GM21447 (cell line): ENCODE measurements around the gene CTNNA3.
"Not testable (repeated sequence)": the region's sequence is repeated elsewhere in the genome, so short reads cannot be mapped to it uniquely, and the experiment has no call there.

ENCODE experiments used
- ATAC-seq: cut with Tn5 transposase; IDR thresholded peaks from one replicate; pipeline ENCODE4 v1.9.1; 2021; ENCODE audit not compliant: unreplicated experiment

Gene CTNNA3

GRCh38 chr10:67519434-67519833 is 176.6 kb downstream of the CTNNA3 start:
- no peak for ATAC-seq

DNA sequence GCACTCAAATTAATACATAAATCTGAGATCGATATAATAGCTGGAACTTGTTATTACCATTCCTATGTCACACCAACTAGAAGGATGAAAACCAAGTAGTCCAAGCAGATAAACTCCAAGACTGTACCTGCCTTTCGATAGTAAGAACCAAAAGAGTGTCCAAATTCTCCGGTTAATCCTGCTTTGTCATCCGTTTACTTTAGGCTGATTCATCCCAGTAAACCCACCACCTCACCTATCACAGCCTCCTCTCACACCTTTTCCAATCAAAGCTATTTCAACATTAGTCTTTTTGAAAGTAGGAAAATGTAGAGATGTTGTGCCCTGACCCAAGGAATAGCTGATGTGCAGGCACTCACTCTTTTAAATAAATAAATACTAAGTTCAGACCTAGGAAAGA is 177.2 kb downstream of the CTNNA3 start:
- no peak for ATAC-seq

- no peak for ATAC-seq
Measured at GRCh38 chr10:67518043-67518442, 178.0 kb downstream of the CTNNA3 start.

DNA sequence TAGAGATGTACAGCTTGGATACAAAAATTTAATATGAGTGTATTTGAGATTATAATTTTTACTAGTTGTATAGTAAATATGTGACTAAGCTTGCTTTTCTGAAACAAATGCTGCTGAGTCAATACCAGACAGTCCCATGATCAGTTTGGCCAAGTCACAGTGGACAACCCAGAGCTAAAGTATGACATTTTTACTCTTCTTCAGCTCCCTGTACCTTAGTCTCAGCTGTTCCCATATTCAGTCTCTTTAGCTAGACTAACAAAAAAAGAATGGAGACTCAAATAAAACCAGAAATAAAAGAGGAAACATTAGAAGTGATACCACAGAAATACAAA is 189.3 kb downstream of the CTNNA3 start:
- no peak for ATAC-seq

DNA sequence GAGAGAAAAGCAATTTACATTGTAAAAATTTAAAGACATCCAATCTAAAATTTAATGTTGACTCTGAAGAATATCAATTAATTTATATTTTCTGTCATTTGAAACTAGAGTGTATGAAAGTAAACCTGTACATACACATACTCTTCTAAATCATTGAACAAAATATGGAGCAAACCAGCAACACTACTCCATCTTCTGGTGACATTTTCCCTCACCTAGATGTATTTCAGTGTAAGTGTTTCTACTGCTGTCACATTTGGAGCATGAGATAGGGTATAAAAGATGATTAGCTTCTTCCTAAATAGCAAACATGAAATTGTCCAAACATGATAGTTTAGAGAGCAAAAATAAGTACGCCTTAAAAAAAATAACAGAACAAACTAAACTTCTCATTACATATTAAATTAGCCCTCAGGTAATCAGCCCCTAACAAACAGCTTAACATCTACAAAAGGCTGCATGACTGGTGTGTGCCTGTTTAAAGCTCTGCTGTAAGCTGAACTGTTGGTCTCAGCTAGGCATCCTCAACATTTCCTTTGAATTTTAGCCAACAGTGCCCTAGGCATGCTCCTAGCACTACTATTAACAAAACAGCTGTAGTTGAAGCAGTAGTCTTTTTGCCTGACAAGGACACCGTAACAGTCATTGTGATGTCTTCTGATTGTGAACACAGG is 189.8 kb downstream of the CTNNA3 start:
- ATAC-seq, result no peak

DNA sequence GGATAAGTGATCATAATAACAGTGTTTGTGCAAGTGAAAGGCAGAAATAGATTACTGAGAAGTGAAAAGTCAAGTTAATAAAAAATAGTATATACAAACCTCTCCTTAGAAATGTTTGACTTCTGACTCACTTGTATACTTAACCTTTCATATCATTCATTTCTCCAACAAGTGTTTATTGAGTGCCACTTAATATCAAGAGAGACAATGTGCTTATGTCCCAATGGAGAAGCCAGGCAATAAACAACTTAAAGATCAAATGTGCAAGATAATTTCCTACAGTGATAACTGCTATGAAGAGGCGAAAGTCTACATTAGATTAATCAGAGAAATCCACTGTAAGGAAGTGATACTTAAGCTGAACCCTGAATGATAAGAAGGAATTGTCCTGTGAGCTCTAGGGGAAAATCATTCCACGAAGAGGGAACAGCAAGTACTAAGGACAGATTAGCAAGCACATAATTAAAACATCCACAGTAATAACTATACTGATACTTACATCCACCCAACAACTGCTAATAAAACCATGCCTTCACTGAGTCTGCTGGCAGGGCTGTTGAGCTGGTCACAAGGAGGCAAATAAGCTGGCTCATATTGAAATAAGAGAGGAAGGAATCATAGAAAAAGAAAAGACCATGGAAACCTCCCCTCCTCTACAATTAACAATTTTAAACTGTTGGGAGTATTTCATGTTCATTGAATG is 203.5 kb downstream of the CTNNA3 start:
- no peak for ATAC-seq

GRCh38 chr10:67487906-67488619 is 207.9 kb downstream of the CTNNA3 start:
- no peak for ATAC-seq

DNA sequence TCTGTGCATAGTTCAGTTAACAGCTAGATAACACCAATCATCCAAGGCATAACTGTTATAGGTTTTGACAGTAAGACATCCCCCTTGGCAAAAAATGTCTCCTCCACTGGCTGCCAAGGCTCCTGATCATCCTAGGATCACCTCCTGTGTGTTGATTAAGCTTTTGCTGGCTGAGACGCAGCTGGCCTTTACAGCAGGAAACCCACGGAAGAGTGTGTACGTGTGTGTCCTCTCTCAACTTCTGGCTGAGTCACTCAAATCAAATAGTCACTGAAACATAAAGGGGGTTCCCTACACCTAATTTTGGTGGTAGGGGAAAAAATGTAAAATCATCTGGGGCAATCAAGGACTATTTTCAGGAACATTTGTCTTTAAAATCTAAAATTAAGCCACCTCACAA is 208.8 kb downstream of the CTNNA3 start:
- ATAC-seq, result no peak

- ATAC-seq, result no peak
Measured at GRCh38 chr10:67477868-67478267, 218.1 kb downstream of the CTNNA3 start.

GRCh38 chr10:67476201-67476600 is 219.8 kb downstream of the CTNNA3 start:
- no peak for ATAC-seq

DNA sequence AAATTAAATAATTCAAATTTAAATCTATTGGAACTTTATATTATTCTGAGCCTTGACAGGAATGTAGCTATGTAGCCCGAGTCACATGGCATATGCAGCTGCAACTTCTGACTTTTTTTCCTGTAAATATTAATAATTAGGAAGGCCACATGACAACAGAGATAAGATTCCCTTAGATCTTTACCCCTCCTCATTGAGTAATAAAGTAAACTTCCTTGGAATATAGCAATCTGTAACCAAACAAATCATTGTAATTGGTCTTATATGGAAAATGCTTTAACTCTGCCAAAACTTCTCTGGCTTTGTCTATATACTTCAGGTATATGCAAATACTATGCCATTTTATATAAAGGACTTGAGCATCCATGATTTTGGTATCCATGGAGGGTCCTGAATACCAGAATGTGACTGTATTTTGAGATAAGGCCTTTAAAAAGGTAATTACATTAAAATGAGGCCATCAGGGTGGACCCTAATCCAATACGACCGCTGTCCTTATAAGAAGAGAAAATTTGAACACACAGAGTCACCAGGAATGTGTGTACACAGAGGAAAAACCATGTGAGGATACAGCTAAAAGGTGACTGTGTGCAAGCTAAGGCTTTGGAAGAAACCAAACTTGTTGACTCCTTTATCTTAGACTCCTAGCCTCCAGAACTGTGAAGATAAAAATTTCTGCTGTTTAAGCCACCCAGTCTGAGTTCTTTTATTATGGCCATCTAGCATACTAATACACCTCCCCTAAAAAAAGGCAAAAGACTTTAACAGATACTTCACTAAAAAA is 222.0 kb downstream of the CTNNA3 start:
- ATAC-seq, result no peak

- ATAC-seq, result no peak
Measured at GRCh38 chr10:67471022-67471421, 225.0 kb downstream of the CTNNA3 start.

DNA sequence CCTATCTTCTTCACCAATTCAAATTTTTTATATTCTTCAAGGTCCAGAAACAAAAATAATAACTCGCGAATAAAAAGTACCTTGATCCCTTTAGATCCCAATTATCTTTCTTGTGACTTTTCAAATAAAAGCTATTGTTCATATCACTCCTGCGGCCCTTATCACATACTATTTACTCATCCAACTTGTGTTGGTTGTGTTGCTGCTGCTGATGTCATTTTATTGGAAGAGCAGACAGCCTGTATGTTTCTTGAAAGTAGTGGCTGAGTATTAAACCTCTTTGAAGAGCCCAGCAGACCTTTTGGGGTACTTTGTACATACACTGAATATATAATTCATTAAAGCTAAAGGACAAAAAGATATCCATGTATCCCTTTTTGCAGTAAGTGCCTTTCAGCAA is 231.7 kb downstream of the CTNNA3 start:
- ATAC-seq, result no peak

DNA sequence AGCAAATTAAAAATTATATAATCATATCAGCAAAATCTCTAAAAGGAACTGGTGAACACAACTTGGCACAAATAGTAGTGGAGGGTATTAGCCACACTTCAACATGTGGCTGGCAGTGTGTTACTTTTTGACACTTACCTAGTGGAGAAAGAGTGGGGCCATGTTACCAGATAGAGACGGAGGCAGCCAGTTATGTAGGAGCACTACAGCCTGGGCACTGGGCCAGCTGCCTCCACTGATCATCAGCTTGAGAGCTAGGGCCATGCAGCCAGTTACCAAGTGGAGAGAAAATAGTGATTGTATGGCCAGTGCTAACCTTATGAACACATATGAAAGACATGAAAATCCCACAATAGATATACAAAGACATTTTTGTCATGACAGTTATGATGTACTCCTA is 243.1 kb downstream of the CTNNA3 start:
- ATAC-seq, result no peak

- no peak for ATAC-seq
Measured at GRCh38 chr10:67438605-67439304, 257.2 kb downstream of the CTNNA3 start.

DNA sequence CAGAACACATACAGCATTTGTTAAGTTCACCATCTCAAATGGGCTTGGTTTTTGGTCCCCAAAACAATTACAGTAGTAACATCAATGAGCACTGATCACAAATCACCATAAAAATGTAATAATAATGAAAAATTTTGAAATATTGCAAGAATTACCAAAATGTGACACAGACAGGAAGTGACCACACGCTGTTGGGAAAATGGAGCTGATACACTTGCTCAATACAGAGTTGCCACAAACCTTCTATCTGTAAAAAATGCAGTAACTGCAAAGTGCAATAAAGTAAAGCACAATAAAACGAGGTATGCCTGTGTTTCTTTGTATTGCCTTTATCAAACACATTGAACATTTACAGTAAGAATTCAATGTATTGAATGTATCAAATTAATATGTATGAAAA is 262.7 kb downstream of the CTNNA3 start:
- ATAC-seq, result no peak

DNA sequence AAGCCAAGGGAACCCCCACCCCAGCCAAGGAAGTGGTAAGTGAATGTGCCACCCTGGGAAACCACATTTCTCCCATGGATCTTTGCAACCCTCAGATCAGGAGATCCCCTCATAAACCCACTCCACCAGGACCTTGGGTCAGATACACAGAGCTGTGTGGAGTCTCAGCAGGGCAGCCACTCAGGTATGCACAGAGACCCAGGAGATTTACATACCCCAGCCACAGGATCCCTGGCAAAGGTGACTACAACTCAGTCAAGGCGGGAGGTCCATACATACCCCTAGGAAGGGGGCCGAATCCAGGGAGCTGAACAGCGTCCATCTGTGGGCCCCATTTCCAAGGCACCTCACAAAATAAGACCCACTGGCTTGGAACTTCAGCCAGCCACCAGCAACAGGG is 293.4 kb downstream of the CTNNA3 start:
- no peak for ATAC-seq

DNA sequence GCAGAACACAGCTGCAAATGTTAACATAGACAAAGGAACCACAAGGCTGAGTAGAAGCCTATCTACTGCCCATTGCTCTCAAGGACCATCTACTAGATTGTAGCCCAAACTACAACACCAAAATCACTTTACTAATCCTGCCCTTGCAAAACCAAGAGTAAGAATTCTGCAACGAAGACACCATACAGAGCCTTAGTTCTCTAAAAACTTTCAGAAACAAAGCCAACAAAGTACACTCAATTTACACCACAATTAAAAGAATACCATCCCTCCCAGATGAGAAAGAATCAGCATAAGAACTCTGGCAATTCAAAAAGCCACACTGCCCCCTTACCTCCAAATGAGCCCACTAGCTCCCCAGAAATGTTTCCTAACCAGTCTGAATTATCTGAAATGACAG is 294.3 kb downstream of the CTNNA3 start:
- ATAC-seq, result no peak

- not testable (repeated sequence) for ATAC-seq
Measured at GRCh38 chr10:67386841-67387533, 309.0 kb downstream of the CTNNA3 start.

GRCh38 chr10:67386260-67386659 is 309.7 kb downstream of the CTNNA3 start:
- ATAC-seq, result no peak
